Ureter (tissue), 1 donor: ENCODE data around the gene B3GAT1. TPM values are rescaled to one million over a fixed set of nuclear protein-coding genes. Genes with fewer than 3 reads are reported as not detected.
"Not testable (repeated sequence)": the region's sequence is repeated elsewhere in the genome, so short reads cannot be mapped to it uniquely, and the experiment has no call there.

Source experiments
- DNase-seq: peaks from one replicate; pipeline ENCODE4 v3.0.0-alpha.2; 2020; ENCODE audit warnings: low spot score
- total RNA-seq: library from RNA; stranded (reverse); gene quantifications from one replicate; pipeline ENCODE4 v1.2.4, GENCODE V29; 2023
- donor health status: DM: yes; HTN: yes; CAD: no.

The B3GAT1 gene, protein sequence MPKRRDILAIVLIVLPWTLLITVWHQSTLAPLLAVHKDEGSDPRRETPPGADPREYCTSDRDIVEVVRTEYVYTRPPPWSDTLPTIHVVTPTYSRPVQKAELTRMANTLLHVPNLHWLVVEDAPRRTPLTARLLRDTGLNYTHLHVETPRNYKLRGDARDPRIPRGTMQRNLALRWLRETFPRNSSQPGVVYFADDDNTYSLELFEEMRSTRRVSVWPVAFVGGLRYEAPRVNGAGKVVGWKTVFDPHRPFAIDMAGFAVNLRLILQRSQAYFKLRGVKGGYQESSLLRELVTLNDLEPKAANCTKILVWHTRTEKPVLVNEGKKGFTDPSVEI
- 8.6 TPM for total RNA-seq

DNA sequence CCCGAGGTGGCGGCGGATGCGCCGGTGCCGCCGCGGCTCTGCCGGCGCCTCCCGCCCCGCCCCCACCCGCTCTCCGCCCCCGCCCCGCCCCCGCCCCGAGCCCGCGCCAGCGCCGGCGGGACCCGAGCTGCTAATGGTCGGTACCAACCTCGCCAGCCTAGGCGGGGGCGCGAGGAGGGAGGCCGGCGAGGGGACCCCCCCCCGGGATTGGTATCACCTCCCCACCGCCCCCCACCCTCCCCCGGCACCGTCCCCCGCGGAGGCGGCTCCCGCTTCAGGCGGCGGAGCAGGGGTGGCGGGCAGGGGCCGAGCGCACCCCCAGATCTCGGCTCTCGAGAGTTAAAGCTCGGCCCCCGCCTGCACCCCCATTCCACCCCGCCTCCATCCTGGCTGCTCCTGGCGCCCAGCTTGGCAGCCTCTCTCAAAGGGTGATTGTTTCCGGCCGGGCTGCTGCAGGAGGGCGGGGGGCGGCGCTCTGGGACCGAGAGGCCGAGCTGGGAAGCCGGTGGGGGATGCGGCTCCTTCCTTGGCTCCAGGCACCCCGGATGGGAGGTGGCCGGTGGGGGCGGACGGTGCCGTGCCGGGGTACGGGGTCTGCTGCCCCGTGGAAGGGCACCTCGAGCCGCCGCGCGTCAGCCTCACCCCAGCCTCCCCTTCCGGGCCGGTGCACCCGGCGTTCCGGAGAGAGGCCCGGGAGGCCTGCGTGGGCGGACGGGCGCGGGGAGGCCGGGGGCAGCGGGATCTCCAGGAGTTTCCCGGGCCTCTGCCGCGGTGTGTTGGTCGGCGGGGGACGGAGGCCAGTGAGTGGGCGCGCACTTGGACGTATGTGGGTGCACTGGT is at the start of gene B3GAT1:
TSS of gene B3GAT1 (minus strand) at position 40 of the 840 bp plus-strand sequence. CDS start 24,583 bp downstream, outside the sequence.
- no peak for DNase-seq

DNA sequence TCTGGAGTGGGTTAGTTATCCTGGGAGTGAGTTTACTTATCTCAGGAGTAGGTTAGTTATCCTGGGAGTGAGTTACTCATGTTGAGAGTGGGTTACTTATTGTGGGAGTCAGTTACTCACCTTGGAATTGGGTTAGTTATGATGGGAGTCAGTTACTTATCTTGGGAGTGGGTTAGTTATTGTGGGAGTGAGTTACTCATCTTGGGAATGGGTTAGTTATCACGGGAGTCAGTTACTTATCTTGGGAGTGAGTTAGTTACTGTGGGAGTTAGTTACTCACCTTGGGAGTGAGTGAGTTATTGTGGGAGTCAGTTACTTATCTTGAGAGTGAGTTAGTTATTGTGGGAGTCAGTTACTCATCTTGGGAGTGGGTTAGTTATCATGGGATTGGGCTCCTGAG is 49.6 kb upstream of the B3GAT1 start:
- DNase-seq = no peak

DNA sequence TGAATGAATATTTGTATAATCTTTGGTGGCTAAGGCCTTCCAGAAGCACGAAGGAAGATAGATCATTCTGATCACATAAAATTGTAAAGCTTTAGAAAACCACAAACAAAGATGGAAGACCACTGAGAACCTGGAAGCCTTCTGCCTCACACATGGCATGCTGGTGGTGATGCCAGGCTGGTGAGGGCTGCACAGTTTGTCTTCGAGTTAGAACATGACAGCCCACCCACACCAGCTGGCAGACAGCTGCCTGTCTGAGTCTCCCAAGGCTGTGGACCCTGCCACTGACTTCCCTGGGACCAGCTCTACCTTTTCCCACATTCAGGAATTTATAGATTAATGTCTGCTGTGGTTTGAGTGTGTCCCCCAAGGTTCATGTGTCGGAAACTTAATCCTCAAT is 48.8 kb upstream of the B3GAT1 start:
- DNase-seq = no peak

DNA sequence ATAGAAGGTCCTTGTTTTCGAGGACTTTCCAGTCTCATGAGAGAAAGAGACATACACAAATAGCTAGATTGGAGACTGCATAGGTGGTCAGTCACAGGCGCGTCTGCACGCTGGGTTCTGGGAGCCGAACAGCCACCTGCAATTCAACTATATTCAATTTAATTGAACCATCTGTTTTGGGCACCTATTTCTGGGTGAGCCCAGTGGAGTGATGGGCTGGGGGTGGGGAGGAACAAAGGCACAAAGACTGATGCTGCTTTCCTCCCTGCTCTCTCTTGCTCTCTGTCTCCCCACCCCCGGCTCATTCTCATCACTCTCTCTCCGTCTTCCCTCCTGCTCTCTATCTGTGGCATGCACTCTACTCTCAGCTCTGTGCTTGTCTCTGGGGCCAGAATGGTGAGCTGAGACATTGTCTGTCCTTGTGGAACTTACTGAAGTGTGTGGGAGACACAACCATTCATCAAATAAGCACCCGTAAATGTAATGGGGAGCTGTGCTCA is 48.1 kb upstream of the B3GAT1 start:
- no peak for DNase-seq

DNA sequence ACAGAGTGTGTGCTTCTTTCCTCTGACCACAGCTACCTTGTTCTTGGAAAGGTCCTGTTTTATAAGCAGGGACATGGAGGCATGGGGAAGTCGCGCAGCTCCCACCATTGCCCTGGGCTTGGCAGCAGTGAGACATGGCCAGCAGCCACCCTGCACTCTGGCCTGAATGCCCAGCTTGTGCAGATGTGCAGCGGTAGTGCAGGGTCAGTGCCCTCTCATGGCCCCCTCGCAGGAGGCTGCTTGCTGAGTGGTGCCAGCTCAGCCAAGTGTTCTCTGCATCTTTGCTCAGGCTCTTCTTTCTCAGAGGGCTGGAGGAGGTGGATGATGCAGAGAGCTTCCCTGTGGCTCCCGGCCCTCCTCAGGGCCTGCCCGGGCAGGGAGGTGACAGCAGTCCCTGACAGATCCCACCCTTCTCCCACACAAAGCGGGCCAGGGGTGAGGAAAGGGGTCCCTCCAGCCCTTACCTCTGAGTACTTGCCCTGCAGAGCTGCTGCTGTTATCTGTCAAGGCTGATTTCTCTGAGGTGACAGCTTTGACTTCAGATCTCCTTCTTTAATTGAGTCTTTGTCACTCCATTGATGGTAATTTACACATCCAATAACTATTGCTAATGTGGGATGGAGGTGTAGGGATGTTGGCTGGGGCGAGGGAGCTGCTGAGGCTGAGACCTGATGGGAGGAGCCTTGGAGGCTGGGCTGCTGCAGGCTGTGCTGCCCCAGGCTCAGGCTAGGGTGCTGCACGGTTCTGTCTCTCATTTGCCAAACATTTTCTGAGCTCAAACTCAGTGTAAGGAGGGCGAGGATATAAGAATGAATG is 47.4 kb upstream of the B3GAT1 start:
- no peak for DNase-seq

DNA sequence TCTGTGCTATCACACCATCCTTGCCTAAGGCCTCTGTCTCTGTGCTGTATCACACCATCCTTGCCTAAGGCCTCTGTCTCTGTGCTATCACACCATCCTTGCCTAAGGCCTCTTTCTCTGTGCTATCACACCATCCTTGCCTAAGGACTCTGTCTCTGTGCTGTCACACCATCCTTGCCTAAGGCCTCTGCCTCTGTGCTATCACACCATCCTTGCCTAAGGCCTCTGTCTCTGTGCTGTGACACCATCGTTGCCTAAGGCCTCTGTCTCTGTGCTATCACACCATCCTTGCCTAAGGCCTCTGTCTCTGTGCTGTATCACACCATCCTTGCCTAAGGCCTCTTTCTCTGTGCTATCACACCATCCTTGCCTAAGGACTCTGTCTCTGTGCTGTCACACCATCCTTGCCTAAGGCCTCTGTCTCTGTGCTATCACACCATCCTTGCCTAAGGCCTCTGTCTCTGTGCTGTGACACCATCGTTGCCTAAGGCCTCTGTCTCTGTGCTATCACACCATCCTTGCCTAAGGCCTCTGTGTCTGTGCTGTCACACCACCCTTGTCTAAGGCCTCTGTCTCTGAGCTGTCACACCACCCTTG is 45.5 kb upstream of the B3GAT1 start:
- DNase-seq = not testable (repeated sequence)

DNA sequence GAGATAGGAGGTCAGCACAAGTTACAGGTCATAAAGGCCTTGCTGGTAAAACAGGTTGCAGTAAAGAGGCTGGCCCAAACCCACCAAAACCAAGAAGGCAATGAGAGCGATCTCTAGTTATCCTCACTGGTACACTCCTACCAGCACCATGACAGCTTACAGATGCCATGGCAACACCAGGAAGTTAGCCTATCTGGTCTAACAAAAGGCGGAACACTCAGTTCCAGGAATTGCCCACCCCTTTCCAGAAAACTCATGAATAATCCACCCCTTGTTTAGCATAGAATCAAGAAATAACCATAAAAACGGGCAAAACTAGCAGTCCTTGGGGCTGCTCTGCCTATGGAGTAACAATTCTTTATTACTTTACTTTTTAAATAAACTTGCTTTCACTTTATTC is 43.5 kb upstream of the B3GAT1 start:
- no peak for DNase-seq

DNA sequence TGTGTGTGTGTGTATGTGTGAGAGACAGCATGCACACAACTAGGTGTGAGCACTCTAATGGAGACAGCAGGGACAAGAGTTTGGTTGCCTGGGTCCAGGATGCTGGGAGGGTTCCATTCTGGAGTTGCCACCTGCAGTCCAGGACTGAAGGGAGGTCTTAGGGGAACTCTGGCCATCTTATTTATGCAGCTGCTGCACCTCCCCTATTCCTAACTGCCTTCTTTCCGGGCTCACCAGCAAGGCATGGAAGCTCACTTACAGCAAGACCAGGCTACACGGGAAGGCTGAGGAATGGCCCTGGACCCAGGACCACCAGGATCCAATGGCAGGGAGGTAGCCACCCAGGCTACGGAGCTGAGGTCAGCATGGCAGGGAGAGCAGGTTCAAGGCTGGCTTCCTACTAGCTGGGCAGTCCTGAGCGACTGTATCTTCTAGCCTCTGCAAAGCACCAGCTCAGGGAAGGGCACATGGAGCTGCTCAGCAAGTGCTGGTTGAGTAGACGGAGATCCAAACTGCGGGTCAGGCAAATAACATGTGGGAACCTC is 42.2 kb upstream of the B3GAT1 start:
- DNase-seq = no peak

DNA sequence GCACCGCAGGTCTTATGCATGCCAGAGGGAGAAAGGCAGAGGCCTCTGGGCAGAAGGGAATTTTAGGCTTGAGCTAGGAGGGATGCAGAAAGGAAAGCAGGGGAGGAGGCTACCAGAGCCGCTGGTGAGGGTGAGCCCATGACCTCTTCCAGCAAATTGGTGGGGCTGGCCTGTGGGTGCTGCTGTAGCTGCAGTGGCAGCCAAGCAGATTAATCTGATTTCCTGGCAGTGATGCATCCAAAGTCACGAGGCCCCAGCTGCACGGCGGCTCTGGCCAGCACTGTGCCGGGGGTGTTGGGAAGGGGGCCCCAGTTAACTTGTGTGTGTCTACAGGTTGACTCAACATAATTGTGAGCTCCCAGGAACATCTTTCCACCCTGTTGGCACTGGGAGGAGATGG is 41.4 kb upstream of the B3GAT1 start:
- DNase-seq = no peak

DNA sequence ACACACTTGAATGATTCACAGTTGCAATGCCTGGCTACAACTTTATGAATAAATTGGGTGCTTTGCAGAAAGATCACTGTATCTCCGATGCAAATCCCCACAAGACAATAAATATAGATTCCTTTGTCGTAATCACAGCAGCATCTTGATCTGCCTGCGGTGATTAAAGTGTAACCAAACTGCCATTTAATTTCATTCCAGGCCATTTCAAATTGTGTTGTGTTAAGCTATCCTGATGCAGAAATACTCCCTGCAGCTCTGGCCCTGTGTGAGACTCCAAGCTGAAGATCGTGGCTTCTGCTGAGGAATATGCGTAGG is 40.8 kb upstream of the B3GAT1 start:
- no peak for DNase-seq

DNA sequence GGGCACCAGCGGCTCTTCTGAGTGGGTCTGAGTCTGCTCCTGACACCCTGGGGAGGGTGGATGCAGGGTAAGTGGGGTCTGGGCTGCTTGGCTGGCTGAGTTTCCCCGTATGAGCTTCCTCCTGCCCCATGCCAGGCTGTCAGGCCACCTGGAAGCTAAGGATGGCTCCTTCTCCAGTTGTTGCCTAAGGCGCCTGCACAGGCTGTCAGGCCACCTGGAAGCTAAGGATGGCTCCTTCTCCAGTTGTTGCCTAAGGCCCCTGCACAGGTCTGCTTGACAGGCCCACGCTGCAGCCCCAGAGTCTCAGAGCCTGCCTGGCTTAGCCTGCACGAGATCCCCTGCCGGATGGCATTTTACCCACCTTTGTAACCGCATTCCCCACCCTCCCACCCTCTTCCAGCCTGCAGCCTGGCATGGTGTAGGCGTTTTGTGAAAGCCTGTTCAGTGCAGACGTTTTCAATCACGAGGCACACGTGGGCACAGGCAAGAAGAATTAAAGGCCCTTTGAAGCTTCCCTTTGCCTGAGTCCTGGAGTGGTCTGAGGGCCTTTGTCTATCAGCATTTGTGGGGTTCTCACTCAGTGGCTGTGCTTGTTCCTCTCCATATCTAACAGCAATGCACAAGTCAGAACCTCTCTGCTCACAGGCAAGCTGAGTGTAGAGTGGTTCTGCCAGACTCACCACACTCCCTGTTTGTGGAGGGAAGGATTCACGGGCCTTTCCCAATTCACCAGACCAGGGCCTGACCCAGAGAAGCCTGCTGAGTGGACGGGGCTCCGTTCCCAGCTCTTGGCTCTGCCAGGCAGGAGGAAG is 40.2 kb upstream of the B3GAT1 start:
- DNase-seq = no peak

DNA sequence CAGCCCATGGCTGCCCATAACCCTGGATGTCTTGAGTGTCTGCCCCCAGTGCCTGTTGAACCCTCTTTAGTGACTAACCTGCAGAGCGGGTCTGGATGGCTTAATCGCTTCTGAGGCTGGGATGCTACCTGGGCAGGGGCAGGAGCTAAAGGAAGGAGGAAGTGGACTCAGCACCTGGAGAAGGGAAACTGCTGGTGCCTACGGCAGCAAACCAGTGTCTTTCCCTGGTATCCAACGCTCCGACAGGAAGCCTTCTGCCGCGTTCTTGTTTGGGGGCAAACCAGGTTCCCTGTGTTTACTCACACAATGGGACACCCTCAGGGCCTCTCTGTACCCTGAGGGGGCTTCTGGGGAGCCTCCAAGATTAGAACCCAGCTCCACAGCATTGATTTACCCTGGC is 38.1 kb upstream of the B3GAT1 start:
- DNase-seq = no peak

DNA sequence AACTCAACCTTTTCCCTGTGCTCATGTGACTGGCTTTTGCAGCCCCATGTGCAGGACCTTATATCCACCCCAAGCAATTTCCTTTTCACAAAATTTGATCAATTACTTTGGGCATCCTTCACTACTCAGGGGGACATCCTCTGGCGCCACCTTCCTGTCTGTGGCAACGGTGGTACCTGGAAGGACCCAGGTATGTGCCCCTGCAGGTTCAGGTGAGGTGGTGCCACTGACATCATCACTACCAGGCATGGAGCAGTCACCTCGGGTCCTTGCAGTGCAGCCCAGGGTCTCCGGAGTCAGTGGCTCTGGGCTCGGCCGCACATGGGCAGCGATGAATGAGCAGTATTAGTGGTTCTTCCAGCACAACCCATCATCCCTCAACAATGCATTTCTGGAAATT is 37.7 kb upstream of the B3GAT1 start:
- DNase-seq = no peak

DNA sequence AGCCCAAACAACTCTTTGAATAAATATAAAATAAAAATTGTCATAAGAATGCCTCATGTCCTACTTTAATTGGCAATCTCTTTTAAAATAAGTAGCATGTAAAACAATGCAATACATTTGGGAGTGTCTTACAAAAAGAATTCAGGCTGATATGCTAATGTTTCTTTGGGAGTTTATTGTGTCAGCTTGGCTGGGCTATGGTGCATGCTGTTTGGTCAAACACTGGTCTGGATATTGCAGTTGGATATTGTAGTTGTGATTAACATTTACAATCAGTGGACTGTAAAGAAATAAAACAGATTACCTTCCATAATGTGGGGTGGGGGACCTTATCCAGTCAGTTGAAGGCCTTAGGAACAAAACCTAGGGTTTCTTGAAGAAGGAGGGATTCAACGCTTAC is 37.0 kb upstream of the B3GAT1 start:
- DNase-seq = no peak

DNA sequence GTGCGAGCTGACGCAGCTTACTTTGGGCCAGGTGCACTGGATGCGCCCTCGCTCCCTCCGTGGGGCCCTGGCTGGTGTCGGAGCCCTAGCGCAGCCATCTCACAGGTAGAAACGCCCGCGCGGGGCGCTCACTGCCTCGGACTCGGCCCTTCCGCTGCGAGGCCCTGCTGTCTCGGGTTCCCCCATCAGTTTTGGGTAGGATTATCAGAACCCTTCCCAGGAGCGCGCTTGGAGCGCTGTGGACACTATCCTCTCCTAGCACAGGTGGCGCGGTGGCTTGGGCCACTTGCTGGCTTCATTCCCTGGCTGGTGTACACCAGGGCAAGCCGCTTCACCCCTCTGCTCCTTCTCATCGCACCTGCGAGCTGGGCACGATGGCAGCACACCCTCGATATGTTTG is 35.7 kb upstream of the B3GAT1 start:
- DNase-seq = no peak

DNA sequence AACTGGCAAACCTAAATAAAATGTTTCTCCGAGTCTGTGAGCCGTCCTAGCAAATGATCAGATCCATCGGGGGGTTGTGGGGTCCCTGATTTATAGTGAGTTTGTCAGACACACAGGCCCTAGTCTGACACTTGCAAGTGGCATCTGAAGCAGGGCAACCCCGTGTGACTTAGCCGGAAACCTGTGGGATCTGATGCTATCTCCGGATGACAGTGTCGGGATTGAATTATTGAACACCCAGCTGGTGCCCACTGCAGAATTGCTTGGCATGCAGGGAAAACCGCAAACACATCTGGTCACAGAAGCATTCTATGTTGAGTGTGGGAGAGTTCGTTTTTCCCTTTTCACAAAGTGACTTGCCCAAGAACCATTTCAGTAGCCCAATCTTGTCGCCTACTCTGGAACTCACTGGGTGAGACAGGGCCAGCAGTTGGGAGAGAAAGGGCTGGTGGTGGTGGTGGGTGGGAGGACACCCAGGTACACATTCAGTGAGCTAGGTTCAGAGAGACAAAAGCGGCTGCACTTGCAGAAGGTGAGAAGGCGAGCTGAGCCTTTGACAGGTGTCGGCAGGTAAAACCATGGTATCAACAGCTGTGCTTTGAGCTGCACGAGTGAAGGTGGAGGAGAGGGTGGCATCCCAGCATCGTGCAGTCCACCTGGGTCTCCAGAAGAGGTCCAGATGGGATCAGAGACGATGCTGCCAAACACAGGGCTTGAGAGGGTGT is 33.7 kb upstream of the B3GAT1 start:
- no peak for DNase-seq

DNA sequence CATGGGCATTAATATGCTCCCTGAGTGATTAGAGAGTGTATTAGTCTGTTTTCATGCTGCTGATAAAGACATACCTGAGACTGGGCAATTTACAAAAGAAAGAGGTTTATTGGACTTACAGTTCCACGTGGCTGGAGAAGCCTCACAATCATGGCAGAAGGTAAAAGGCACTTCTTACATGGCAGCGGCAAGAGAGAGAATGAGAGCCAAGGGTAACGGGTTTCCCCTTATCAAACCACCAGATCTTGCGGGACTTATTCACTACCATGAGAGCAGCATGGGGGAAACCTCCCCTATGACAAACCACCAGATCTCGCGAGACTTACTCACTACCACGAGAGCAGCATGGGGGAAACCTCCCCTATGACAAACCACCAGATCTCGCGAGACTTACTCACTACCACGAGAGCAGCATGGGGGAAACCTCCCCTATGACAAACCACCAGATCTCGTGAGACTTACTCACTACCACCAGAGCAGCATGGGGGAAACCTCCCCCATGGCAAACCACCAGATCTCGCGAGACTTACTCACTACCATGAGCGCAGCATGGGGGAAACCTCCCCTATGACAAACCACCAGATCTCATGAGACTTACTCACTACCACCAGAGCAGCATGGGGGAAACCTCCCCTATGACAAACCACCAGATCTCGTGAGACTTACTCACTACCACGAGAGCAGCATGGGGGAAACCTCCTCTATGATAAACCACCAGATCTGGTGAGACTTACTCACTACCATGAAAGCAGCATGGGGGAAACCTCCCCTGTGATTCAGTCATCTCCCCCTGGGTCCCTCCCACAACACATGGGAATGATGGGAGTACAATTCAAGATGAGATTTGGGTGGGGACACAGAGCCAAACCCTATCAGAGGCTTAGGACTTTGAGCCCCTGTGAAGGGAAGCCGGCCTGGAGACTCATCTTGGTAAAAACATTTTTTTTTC is 32.4 kb upstream of the B3GAT1 start:
- DNase-seq = not testable (repeated sequence)

DNA sequence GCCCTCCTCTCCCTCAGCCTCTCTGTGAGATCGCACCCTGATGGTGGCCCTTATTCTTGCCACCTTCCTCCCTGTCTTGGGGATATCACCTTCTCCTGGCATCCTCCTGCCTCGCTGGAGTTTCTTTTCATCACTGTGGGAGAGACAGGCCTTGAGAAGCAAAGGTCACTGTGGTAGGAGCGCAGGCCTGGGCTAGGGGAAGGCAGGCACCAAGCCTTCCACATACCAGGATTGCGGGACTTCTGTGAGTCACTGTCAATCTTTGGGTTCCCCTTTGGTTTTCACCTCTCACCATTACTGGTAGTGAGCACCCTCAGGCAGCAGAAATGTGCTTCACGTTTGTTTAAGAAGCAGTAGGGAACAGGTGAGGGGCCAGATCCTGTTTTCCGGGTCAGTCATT is 31.2 kb upstream of the B3GAT1 start:
- no peak for DNase-seq

DNA sequence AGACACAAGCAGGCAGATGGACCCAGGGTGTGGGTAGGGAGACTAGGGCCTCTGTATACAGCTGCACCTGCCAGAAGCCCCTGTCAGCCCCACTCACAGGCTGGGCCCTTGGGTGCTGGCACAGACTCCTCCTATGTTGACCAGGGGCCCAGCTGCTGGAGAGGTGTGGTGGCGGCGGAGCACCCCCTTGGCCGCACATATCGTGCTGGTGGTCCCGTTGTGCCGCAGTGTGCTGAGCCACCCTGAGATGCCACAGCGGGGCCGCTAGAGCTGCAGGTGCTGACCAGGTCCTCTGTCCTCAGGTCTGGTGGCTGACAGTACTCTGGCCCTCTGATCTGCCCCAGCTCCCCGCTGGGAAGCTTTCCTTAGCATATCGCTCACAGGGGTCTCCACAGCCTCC is 30.2 kb upstream of the B3GAT1 start:
- no peak for DNase-seq
